ENCODE measurements around the gene NHLRC4.

NHLRC4 gene

DNA sequence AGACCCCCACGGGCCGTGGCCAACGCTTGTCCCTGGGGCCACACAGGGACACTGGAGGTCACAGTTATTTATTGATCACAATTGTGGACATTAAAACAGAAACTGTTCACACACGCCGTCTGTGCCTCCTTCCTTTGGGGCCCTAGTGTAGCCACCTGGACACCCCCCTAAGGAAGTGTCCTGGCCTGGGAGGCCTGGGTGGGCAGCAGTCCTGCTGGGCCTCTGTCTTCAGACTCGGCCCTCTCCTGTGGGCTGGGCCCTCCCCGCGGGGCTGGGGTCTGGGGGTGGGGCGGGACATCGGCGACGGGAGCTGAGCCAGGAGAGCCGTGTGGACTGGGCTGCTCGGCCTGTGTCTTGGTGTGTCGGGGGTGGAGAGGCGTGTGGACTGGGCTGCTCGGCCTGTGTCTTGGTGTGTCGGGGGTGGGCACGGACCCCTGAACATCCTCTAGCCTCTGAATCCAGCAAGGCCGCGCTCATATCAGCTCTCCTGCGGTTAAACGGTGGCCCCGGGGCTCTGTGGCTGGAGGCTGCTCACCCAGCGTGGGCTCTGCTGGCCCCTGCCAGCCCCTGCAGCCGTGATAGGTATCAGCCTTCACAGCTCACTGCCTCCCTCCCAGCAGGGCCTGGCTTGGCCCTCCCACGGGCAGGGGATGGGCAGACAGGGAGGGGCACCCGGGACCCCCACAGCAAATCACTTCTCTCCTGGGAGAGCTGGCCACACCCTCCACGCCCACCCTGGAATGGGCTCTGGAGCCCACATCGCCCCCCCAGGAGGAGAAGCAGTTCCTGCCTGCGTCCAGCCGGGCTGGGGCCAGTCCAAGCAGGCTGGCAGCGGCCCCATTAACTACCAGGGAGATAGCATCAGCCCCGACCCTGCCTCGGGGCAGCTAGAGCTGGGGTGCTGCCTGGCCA is 1.1 kb upstream of the NHLRC4 start:
- DNase-seq (ENCODE audit: low read depth in 2 of 3, low spot score in 2 of 3), result no peak

DNA sequence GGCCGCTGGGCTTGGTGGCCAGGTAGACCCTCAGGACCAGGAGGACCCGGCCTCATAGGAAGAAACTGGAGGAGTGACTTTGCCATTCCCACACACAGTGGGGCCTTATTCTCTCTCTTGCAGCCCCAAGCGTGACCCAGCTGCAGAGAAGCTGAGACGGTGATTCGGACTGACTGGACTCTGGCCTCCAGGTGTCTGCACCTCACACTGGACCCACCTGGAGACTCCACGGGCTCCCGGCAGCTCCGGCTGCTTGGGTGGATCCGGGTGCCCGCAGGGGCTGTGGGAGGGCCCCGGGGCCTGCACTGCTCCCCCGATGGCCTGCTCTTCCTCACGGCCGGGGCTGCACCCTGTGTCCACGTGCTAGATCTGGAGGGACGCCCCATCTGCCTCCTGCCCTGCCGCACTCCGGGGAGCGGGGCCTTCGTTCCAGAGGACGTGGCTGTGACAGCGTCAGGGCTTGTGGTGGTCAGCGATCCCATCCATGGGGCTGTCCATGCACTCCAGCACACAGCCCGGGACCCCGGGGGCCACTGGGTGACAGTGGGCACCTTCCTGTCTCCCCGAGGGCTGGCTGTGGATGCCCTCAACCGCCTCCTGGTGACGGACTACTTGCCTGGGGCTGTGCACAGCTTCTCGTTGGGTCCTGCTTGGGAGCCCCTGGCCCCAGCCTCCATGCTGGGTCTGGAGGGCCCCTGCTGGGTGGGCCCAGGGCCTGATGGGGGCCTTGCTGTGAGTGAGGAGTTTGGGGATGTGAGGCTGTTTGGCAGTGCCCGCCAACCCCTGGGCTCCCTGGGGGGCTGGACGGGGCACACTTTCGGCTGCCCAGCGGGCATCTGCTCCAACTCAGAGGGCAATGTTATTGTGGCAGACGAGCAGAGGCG is 810 bp downstream of the NHLRC4 start:
- DNase-seq (ENCODE audit: low read depth in 2 of 3, low spot score in 2 of 3), result no peak

- no peak for DNase-seq (ENCODE audit: low read depth in 2 of 3, low spot score in 2 of 3)
These were observed 1.8 kb downstream of the NHLRC4 start for GRCh38 chr16:568401-569258.

GRCh38 chr16:569445-570254 is 2.8 kb downstream of the NHLRC4 start, which contains the start of gene PIGQ:
PIGQ (plus strand) TSS chr16:569968; CDS start chr16:574075, 4,107 bp downstream.
- DNase-seq (ENCODE audit: low read depth in 2 of 3, low spot score in 2 of 3), result peak; percentile 47 to 57 (median 48)

GRCh38 chr16:572865-573650 is 6.3 kb downstream of the NHLRC4 start:
- no peak for DNase-seq (ENCODE audit: low read depth in 2 of 3, low spot score in 2 of 3)

- no peak for DNase-seq (ENCODE audit: low read depth in 2 of 3, low spot score in 2 of 3)
These were observed 7.4 kb downstream of the NHLRC4 start for GRCh38 chr16:574021-574760.

DNA sequence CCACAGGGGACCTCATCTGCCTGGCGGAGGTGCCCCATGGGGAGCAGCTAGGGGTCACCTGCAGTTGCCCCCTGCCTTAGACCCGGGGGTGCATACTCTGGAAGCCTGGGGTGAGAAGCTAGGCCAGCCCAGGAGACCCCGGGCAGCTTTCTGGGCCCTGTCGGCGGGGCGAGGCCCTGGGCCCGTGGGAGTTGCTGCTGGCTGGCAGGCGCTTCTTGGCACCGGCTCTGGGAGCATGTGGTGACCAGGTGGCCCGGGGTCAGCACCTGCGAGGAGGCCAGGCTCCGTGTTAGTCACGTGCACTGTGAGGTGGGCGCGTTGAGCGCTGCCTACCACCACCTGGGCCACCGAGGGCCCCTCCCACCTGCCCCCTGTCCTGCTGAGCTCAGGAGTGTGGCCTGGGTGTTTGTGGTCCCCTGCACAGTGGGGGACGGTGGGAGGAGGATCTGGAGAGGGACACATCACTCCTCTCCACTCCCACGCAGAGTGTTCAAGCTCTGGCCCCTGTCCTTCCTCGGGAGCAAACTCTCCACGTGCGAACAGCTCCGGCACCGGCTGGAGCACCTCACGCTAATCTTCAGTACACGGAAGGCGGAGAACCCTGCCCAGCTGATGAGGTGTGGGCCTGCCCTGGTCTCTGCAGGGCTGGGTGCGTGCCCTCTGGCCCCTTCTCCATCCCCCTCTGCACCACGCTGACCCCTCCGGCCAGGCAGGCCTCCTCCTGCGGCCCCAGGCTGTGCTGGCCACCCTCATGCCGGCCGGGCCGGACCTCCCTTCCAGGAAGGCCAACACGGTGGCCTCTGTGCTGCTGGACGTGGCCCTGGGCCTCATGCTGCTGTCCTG is 8.8 kb downstream of the NHLRC4 start:
- no peak for DNase-seq (ENCODE audit: low read depth in 2 of 3, low spot score in 2 of 3)

DNA sequence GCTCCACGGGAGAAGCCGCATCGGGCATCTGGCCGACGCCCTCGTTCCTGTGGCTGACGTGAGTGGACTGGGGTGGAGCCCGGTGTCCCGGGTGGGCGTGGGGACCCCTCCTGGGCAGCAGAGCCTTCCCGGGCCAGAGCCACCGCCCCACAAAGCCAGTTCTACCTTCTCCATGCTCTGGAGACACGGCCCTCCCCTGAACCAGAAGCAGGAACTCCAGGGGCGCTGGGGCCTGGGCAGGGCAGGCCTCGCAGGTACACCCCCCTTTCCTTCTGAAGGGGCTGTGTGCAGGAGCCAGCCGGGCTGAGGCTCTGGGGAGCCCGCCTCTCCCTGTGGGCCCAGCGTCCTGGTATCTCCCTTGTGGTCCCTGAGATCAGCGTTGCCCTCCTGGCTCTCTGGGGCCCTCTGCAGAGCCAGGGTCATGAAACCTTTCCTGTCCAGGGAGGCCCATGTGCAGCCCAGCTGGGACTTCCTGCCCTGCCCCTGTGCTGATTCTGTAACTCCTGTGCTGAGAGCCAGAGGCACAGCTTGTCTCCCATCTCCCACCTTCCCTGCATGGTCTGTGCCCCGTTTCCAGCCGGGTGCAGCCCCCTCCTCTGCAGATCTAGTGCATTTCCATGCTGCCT is 9.5 kb downstream of the NHLRC4 start:
- DNase-seq (ENCODE audit: low read depth in 2 of 3, low spot score in 2 of 3), result no peak

DNA sequence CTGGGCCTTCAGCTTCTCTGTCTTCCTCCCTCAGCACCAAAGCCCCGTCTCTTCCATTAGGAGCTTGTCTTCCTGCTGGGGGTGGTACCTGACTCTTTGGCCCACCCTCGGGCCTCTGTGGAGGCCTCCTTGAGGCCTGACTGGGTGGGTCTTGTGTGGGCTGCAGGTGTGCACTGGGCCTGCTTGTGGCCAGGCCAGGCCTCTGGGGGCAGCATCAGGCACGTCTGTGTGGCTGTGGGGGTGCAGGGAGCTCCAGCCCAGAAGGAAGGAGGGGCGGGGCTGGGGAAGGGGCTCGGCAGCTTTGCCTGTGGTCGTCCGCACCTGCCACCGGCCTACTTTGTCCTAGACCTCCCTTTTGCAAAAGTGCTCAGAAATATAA is 10.0 kb downstream of the NHLRC4 start:
- no peak for DNase-seq (ENCODE audit: low read depth in 2 of 3, low spot score in 2 of 3)

GRCh38 chr16:577796-578195 is 11.0 kb downstream of the NHLRC4 start:
- DNase-seq (ENCODE audit: low read depth in 2 of 3, low spot score in 2 of 3), result no peak

DNA sequence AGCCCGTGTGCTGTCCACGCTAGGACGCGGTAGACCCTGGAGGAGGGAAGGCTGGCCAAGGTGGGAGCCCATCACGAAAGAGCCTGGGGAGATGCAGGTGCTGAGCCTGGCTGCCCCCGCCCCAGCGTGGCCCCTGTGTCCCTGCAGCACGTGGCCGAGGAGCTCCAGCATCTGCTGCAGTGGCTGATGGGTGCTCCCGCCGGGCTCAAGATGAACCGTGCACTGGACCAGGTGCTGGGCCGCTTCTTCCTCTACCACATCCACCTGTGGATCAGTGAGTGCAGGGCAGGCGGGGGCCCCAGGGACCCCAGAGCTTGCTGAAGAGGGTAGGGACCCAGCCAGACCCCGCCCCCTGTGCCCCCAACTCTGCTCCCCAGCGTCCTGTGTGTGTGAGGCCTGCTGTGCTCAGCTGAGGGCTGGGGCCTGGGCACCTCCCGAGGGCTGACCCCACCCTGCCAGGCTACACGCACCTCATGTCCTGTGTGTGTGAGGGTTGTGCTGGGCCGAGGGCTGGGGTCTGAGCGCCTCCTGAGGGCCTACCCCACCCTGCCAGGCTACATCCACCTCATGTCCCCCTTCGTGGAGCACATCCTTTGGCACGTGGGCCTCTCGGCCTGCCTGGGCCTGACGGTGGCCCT is 11.5 kb downstream of the NHLRC4 start:
- no peak for DNase-seq (ENCODE audit: low read depth in 2 of 3, low spot score in 2 of 3)

- no peak for DNase-seq (ENCODE audit: low read depth in 2 of 3, low spot score in 2 of 3)
These were observed 12.1 kb downstream of the NHLRC4 start for GRCh38 chr16:578870-579405.

- DNase-seq (ENCODE audit: low read depth in 2 of 3, low spot score in 2 of 3), result no peak
These were observed 13.5 kb downstream of the NHLRC4 start for GRCh38 chr16:580141-580945.

- no peak for DNase-seq (ENCODE audit: low read depth in 2 of 3, low spot score in 2 of 3)
These were observed 14.2 kb downstream of the NHLRC4 start for GRCh38 chr16:580946-581498.

DNA sequence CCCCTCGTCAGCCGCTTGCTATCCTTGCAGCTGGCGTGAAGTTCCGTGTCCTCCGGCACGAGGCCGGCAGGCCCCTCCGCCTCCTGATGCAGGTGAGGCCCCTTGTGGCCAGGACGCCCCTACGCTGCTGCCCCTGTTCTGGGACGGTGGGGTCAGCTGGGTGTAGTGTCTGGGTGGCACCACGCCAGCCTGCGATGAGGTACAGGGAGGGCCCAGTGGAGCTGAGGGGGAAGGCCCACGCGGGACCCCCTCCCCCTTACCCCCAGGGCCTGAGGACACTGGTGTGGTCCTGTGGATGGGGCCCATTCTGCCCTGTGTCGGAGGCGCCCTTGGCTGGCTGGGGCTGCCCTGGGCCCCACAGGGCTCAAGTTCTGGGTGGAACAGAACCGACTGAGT is 15.4 kb downstream of the NHLRC4 start:
- DNase-seq (ENCODE audit: low read depth in 2 of 3, low spot score in 2 of 3), result no peak

Data from activated CD8-positive, alpha-beta memory T cell treated with anti-CD3 and anti-CD28 coated beads for 48 hours (primary cell).